IPS-18a (cell line): Measurements from ENCODE around the gene GLIPR2.

Source experiments
- H3K27ac ChIP-seq: one replicate; pipeline ENCODE4 v1.5.1; 2013; ENCODE audit warnings: low read length
- H3K27me3 ChIP-seq: one replicate; pipeline ENCODE4 v1.6.1; 2013; ENCODE audit warnings: mild to moderate bottlenecking, low read length; ENCODE audit not compliant: control insufficient read depth, insufficient read depth
- H3K36me3 ChIP-seq: one replicate; pipeline ENCODE4 v1.6.1; 2013; ENCODE audit warnings: low read depth, low read length; ENCODE audit not compliant: control insufficient read depth
- H3K4me1 ChIP-seq: one replicate; pipeline ENCODE4 v1.6.1; 2013; ENCODE audit warnings: low read depth, low read length; ENCODE audit not compliant: control insufficient read depth
- H3K4me3 ChIP-seq: one replicate; pipeline ENCODE4 v1.5.1; 2013; ENCODE audit warnings: low read length
- H3K9ac ChIP-seq: one replicate; pipeline ENCODE4 v1.6.1; 2013; ENCODE audit warnings: mild to moderate bottlenecking, low read length, moderate library complexity
- H3K9me3 ChIP-seq: one replicate; pipeline ENCODE4 v1.6.1; 2013; ENCODE audit warnings: low read depth, low read length; ENCODE audit not compliant: control insufficient read depth

GLIPR2 gene

DNA sequence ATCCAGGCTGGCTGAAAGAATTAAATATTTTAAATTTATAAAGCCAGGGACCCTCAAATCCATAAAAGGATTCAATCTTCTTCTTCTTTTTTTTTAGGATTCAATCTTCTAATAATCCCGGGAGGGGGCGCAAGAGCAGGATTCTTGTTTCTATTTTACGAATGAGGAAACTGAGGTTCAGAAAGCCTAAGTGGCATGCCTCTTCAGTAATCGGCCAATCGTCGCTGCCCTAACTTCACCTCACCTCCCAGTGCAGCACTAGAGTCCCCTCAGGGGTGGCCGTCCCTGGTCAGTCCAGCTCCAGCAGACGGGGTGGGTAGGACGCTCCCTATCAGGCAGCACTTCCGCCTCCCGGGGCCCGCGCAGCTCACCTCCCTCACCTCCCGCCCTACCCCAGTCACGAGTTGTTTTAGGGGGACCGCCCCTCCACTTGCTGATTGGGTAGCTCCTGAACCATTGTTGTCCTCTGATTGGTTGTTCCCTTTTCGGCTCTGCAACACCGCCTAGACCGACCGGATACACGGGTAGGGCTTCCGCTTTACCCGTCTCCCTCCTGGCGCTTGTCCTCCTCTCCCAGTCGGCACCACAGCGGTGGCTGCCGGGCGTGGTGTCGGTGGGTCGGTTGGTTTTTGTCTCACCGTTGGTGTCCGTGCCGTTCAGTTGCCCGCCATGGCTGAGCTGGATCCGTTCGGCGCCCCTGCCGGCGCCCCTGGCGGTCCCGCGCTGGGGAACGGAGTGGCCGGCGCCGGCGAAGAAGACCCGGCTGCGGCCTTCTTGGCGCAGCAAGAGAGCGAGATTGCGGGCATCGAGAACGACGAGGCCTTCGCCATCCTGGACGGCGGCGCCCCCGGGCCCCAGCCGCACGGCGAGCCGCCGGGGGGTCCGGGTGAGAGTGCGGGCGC is 54.1 kb downstream of the GLIPR2 start, which contains the start of gene CLTA:
CLTA (plus strand) TSS at position 534 of the 902 bp plus-strand sequence; CDS start at position 670, 136 bp downstream.
- Histone ChIP-seq H3K27ac (peak within 1 kb of the TSS; percentile 67), H3K4me3 (peak within 1 kb of the TSS; percentile 87), H3K4me1 (peaks cover 9% of the 10 kb centered on the region), H3K27me3 (peaks cover 4% of the 10 kb centered on the region), H3K36me3 (peaks cover 6% of the 10 kb centered on the region), H3K9ac (peak within 1 kb of the TSS; percentile 94), H3K9me3 (no peaks in the 10 kb centered on the region)

DNA sequence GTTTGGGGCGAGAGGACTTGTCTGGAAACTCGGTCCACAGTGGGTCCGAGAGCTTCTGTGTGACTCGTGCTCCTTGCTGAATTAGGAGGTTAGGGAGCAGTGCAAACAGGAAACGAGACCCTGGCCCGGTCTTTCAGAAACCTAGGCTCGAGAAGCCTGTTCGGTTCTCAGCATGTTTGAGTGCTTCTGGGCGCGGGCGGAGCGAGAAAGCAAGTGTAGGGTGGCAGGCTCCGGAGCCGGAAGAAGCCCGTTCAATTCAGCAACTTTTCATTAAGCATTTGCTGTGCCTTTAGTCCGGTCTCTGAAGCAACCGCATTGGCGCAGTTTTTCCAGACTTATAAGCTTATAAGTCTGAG is 54.7 kb downstream of the GLIPR2 start:
- Histone ChIP-seq H3K36me3 (peaks cover 6% of the 10 kb centered on the region), H3K4me1 (peaks cover 9% of the 10 kb centered on the region), H3K27ac (peak overlapping the region; percentile 67), H3K9me3 (no peaks in the 10 kb centered on the region), H3K27me3 (peaks cover 4% of the 10 kb centered on the region), H3K4me3 (peak overlapping the region; percentile 87), H3K9ac (peak overlapping the region; percentile 94)

DNA sequence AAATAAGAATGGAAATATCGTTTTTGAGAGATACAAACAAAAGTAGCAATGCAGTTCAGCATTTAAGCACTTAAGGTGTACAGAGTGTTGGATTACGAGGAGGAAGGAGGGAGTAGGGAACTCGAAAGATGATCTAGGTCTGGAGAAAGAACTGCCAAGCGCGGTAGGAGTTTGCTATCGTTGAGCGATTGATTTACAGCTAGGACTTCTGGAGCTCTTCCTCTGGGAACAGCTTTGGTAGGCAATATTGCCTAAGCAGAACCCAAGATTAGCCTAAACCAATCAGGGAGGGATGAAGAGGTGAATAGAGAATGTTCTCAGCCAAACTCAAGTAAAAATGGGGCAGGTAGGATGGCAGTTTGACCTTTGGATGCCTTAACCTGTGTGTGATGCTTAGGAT is 55.2 kb downstream of the GLIPR2 start:
- Histone ChIP-seq H3K9ac (peak overlapping the region; percentile 94), H3K36me3 (peaks cover 6% of the 10 kb centered on the region), H3K27ac (no peak overlapping the region), H3K4me1 (peaks cover 9% of the 10 kb centered on the region), H3K27me3 (peaks cover 4% of the 10 kb centered on the region), H3K4me3 (peak overlapping the region; percentile 87), H3K9me3 (no peaks in the 10 kb centered on the region)

DNA sequence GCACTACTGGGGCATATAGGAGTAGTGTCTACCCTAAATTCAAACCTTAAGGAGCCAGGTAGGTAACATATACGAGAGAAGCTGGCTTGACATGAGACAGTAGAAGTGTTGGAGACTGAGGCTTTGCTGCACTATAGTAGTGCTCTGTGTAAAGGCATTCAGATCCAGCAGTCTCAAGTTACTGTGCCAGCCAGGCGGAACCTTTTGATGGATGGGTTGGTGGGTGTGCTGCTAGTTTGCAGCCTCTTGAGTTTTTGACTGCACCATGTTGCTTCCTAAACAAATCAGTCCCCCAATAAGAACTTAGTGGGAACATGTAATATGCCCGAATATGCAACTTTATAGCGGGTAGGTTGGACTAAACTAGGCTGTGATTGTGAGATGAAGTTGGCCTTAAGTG is 55.7 kb downstream of the GLIPR2 start:
- peaks cover 9% of the 10 kb centered on the region for H3K4me1 ChIP-seq
- H3K27me3 ChIP-seq, result peaks cover 4% of the 10 kb centered on the region
- H3K36me3 ChIP-seq, result peaks cover 8% of the 10 kb centered on the region
- peak overlapping the region; percentile 87 for H3K4me3 ChIP-seq
- peak overlapping the region; percentile 94 for H3K9ac ChIP-seq
- H3K27ac ChIP-seq, result no peak overlapping the region
- no peaks in the 10 kb centered on the region for H3K9me3 ChIP-seq

DNA sequence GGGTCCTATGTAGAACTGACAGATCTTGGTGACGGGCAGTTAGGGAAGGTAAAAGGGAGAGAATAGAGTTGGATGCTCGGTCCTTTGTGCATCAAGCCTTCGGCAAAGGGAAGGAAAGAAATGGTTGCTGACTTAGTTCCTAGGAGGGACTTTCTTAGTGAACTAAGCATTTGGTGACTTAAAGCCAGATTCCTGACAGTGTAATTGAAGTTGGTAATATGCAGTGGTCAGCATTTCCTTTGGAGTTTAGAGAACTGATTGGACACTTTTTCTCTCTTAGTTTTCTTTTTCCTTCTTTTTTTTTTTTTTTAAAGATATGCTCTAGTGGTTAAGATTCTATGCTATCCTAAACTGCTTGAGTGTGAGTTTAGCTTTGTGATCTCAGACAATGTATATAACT is 56.5 kb downstream of the GLIPR2 start:
- H3K27ac ChIP-seq, result no peak overlapping the region
- peaks cover 4% of the 10 kb centered on the region for H3K27me3 ChIP-seq
- peaks cover 9% of the 10 kb centered on the region for H3K4me1 ChIP-seq
- H3K9ac ChIP-seq, result no peak overlapping the region
- peaks cover 12% of the 10 kb centered on the region for H3K36me3 ChIP-seq
- H3K4me3 ChIP-seq, result peak overlapping the region; percentile 87
- no peaks in the 10 kb centered on the region for H3K9me3 ChIP-seq

DNA sequence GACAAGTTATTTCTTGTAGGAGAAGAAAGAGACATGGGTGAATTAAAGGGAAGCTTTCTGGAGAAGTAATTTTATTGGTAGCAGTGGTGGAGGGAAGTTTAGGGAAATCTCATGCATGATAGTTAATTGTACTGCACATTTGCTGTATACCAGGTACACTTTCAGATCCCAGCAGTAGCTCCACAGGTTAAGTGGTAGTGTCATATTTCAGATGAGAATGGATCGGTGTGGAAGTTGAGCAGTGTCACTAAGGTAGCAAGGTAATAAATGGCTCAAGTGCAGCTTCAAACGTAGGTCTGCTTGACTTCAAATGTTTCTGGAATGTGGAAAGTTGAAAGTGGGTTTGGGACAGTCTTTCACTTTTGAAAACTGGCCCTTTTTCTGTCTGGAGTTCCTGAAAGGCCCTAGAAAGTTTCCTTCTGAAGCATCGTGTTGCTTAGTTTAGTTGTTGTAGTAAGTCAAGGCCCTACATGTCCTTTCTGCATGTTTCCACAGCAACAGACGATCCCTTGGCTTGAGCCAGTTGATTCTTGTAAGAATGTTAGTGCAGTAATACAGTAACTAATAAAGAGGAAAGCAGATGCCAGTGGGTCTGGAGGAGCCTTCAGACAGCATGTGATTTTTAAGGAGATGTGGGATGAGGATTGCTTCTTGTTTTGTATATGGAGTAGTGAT is 57.9 kb downstream of the GLIPR2 start:
- Histone ChIP-seq H3K27me3 (no peaks in the 10 kb centered on the region), H3K4me1 (peaks cover 9% of the 10 kb centered on the region), H3K9me3 (no peaks in the 10 kb centered on the region), H3K9ac (no peak overlapping the region), H3K4me3 (no peak overlapping the region), H3K27ac (no peak overlapping the region), H3K36me3 (peaks cover 18% of the 10 kb centered on the region)

DNA sequence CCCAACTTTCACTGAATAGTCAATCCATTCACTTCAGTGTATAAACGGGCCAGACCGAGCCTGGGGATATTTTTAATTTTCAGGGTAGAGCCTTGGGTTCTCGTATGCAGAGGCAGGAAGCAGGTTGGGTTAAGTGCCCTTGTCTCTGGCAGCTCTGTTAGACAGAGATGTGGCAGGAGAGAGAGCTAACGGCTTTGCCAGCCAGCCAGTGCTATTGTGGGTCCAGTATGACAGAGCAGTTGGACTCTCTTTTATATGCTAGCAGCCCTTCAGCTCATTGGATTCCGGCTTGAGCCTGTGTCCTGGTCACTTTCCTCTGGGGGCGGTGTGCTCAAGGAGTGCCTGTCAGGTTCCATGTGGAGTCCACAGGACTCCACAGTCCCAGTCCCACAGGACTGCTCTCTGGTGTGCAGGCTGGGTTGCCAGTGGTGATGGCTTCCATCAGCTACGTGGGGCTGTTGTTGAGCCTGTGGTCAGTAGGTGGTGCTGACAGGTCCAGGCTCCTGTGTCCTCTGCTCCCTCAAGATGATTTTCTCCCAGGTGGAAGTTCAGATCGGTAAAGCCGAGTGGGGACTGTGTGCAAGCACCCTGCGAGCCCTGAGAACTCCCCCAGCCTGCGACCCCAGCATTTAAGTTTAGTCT is 68.5 kb downstream of the GLIPR2 start:
- H3K36me3 ChIP-seq, result peaks cover 95% of the 10 kb centered on the region
- no peak overlapping the region for H3K27ac ChIP-seq
- no peak overlapping the region for H3K9ac ChIP-seq
- no peak overlapping the region for H3K4me3 ChIP-seq
- no peaks in the 10 kb centered on the region for H3K4me1 ChIP-seq
- H3K27me3 ChIP-seq, result no peaks in the 10 kb centered on the region
- no peaks in the 10 kb centered on the region for H3K9me3 ChIP-seq

DNA sequence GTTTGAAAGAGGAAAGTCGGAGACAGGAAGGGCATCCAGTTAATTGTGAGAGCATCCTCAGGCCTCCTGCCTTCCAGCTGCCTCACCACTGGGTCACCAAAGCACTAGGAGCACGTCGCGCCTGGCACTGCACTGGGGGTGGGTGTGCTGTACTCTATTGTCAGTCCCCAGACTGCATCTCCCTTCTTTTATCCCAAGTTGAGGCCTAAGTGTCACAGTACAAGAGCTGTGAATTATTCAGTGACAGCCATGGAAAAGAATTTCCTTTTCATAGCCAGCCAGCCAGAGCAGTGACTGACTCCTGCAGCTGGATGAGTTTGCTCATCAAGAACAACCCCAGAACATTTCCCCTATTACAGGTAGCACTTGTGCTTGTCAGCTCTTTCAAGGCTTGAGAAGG is 70.5 kb downstream of the GLIPR2 start:
- Histone ChIP-seq H3K27ac (no peak overlapping the region), H3K9ac (no peak overlapping the region), H3K9me3 (no peaks in the 10 kb centered on the region), H3K36me3 (peaks cover 95% of the 10 kb centered on the region), H3K4me3 (no peak overlapping the region), H3K4me1 (no peaks in the 10 kb centered on the region), H3K27me3 (no peaks in the 10 kb centered on the region)

DNA sequence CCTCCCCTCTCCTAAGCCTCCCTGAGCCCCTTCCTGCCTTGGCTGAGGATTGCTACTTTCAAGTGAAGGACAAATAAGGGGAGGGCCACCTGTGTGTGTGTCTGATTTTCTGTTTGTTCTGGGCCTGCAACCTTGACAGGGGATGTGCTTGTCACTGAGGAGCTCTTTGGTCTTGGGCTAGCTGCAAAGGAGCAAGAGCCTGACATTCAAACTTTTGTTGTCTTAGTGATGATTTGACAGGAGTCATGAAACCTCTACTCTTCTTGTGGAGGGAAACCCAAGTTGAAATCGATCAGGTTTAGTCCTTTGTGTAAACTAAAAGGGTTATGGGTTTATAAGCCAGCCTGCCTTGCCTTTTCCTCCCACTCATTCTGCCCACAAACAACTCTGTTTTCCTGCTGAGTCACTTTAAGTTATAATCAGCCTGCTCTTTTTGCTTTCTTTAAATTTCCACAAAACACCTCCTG is 71.0 kb downstream of the GLIPR2 start:
- no peak overlapping the region for H3K27ac ChIP-seq
- H3K9ac ChIP-seq, result no peak overlapping the region

DNA sequence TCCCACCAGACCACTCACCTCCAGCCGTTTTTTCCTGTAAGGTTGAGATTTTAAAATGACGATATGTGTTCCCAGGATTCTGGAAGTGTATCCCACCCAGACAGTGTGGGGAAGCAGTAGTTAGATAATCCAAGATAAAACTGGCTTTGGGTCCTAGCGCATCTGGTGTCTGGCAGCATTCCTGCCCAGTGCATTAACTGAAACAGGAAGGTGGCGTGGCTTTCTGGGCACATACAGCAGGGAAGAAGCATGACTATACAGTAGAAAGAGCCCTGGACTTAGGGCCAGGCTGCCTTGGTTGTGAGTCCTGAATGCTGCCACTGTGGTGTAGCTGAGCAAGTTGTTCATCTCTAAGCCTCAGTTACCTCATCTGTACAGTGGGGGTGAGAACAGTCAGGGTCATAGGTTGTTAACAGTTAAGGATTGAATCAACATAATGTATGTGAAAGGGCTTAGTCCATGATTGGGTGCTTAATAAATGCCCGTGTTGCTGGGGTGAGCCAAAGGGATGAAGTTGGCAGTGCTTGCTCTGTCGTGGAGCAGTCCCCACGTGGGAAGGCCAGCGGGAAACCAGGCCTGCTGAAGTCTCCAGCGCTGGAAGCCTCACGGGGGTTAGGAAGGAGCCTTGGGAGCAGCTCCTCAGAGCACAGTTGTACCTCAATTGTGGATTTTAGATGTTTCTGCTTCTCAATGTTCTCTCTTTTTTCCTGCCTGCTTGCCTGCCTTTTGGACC is 72.2 kb downstream of the GLIPR2 start:
- no peaks in the 10 kb centered on the region for H3K4me1 ChIP-seq
- H3K36me3 ChIP-seq, result peaks cover 96% of the 10 kb centered on the region
- no peak overlapping the region for H3K9ac ChIP-seq
- H3K27me3 ChIP-seq, result no peaks in the 10 kb centered on the region
- H3K4me3 ChIP-seq, result no peak overlapping the region
- no peaks in the 10 kb centered on the region for H3K9me3 ChIP-seq
- H3K27ac ChIP-seq, result no peak overlapping the region

More for the DNA sequence above, 71.0 kb downstream of the GLIPR2 start:
- Histone ChIP-seq H3K27me3 (no peaks in the 10 kb centered on the region), H3K4me3 (no peak overlapping the region), H3K4me1 (no peaks in the 10 kb centered on the region), H3K9me3 (no peaks in the 10 kb centered on the region), H3K36me3 (peaks cover 95% of the 10 kb centered on the region)

DNA sequence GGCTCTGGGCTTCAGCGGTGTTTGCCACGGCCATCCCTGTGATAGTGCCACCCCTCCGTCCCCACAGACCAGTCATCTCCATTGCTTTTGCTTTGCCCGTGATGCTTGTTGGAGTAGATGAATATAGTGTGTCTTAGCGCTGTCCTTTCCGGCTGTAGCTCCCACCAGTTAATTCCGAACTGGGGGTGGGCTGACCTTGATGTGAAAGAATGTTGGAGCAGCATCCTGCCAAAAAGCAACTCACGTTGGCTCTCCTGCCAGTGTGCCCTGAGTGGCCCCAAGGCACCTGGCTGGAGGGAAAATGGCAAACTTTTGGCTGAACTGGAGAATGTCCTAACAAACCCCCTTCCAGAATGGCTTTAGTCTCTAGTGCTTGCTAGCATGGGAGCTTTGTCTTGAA is 74.2 kb downstream of the GLIPR2 start:
- peaks cover 81% of the 10 kb centered on the region for H3K36me3 ChIP-seq
- no peak overlapping the region for H3K9ac ChIP-seq
- H3K9me3 ChIP-seq, result no peaks in the 10 kb centered on the region
- H3K27ac ChIP-seq, result no peak overlapping the region
- no peak overlapping the region for H3K4me3 ChIP-seq
- H3K4me1 ChIP-seq, result no peaks in the 10 kb centered on the region
- H3K27me3 ChIP-seq, result no peaks in the 10 kb centered on the region
